GM23338 (cell line): ENCODE data around the gene ZNF496. TPM values are rescaled to one million over a fixed set of nuclear protein-coding genes. Genes with fewer than 3 reads are reported as not detected.
A peak's percentile ranks its signal among the peaks of the same experiment; 100 is the strongest.

Experiments
- ATAC-seq: fragments of 200-7000 bp; cut with Tn5 transposase; 3 replicates; pipeline ENCODE4 v1.9.1; 2020
- DNase-seq: peaks from one replicate; pipeline ENCODE4 v3.0.0-alpha.2; 2015; ENCODE audit warnings: low spot score
- H2AFZ ChIP-seq: fragments of 200-600 bp; sonication (generic); 2 replicates; pipeline ENCODE4 v1.8.0; 2016; ENCODE audit warnings: antibody characterized with exemption, mild to moderate bottlenecking, moderate library complexity
- H3F3A ChIP-seq: fragments of 200-600 bp; sonication (generic); replicated peaks from 2 replicates; pipeline ENCODE4 v1.8.0; 2017; ENCODE audit warnings: antibody characterized with exemption, mixed run types, low read depth
- H3K27ac ChIP-seq: fragments of 200-600 bp; sonication (generic); 2 replicates; pipeline ENCODE4 v1.6.1; 2016; ENCODE audit warnings: low read depth
- H3K27me3 ChIP-seq: fragments of 200-600 bp; sonication (generic); 2 replicates; pipeline ENCODE4 v1.8.0; 2016; ENCODE audit warnings: mild to moderate bottlenecking, mixed run types, moderate library complexity; ENCODE audit not compliant: insufficient read depth
- H3K36me3 ChIP-seq: fragments of 200-600 bp; sonication (generic); 2 replicates; pipeline ENCODE4 v1.8.0; 2016; ENCODE audit warnings: mild to moderate bottlenecking; ENCODE audit not compliant: insufficient read depth
- H3K4me1 ChIP-seq: fragments of 200-600 bp; sonication (generic); 2 replicates; pipeline ENCODE4 v1.8.0; 2016; ENCODE audit warnings: mild to moderate bottlenecking, moderate library complexity; ENCODE audit not compliant: insufficient read depth
- H3K4me2 ChIP-seq: fragments of 200-600 bp; sonication (generic); 2 replicates; pipeline ENCODE4 v1.7.1; 2017; ENCODE audit warnings: mixed run types
- H3K4me3 ChIP-seq: fragments of 200-600 bp; sonication (generic); 2 replicates; pipeline ENCODE4 v1.6.1; 2016; ENCODE audit warnings: mixed run types
- H3K79me2 ChIP-seq: fragments of 200-600 bp; sonication (generic); replicated peaks from 2 replicates; pipeline ENCODE4 v1.8.0; 2017; ENCODE audit warnings: mild to moderate bottlenecking; ENCODE audit not compliant: insufficient read depth
- H3K9me2 ChIP-seq: fragments of 200-600 bp; sonication (generic); 2 replicates; pipeline ENCODE4 v1.8.0; 2017; ENCODE audit not compliant: insufficient read depth
- H4K20me1 ChIP-seq: fragments of 200-600 bp; sonication (generic); replicated peaks from 2 replicates; pipeline ENCODE4 v1.8.0; 2017; ENCODE audit warnings: mild to moderate bottlenecking; ENCODE audit not compliant: insufficient read depth
- H3K27ac Mint-ChIP-seq: 2 replicates; pipeline ENCODE4 v1.8.0; 2020; ENCODE audit warnings: inconsistent platforms, mild to moderate bottlenecking, moderate library complexity, mixed read lengths
- H3K27me3 Mint-ChIP-seq: 3 replicates; pipeline ENCODE4 v1.8.0; 2022; ENCODE audit warnings: low read depth, mild to moderate bottlenecking, moderate library complexity, mixed read lengths, inconsistent platforms; ENCODE audit not compliant: insufficient read depth, poor library complexity
- H3K36me3 Mint-ChIP-seq: 3 replicates; pipeline ENCODE4 v1.8.0; 2021; ENCODE audit warnings: low read depth, mild to moderate bottlenecking, inconsistent platforms, moderate library complexity, mixed read lengths
- H3K4me1 Mint-ChIP-seq: 3 replicates; pipeline ENCODE4 v1.8.0; 2020; ENCODE audit warnings: mild to moderate bottlenecking, inconsistent platforms, mixed read lengths
- H3K4me3 Mint-ChIP-seq: 3 replicates; pipeline ENCODE4 v1.8.0; 2021; ENCODE audit warnings: moderate library complexity, mild to moderate bottlenecking, inconsistent platforms, mixed read lengths
- H3K9me3 Mint-ChIP-seq: 3 replicates; pipeline ENCODE4 v1.8.0; 2020; ENCODE audit warnings: moderate library complexity, mild to moderate bottlenecking, inconsistent platforms, mixed read lengths
- CREB1 ChIP-seq: fragments of 250-450 bp; sonication (Bioruptor Pico); IDR thresholded peaks from 2 replicates; pipeline ENCODE4 v1.5.0; 2020; ENCODE audit warnings: low read depth, mild to moderate bottlenecking, moderate library complexity
- CTCF ChIP-seq, 2 experiments: fragments of 200-600 bp in 1 of 2; sonication (generic) in 1 of 2; conservative IDR thresholded peaks; 2 replicates each; pipeline versions ENCODE4 v1.5.1 to v1.6.1; 2016 to 2017; ENCODE audit warnings: antibody characterized with exemption in 2 of 2, low read depth in 2 of 2, mild to moderate bottlenecking in 2 of 2, moderate library complexity in 1 of 2
- ETS1 ChIP-seq: IDR thresholded peaks from 2 replicates; pipeline ENCODE4 v1.6.1; 2016; ENCODE audit warnings: antibody characterized with exemption
- EZH2 ChIP-seq: fragments of 200-600 bp; sonication (generic); IDR thresholded peaks from one replicate; pipeline ENCODE4 v1.8.0; 2017; ENCODE audit warnings: antibody characterized with exemption, mild to moderate bottlenecking, low read depth; ENCODE audit not compliant: unreplicated experiment
- EZH2phosphoT487 ChIP-seq: fragments of 200-600 bp; sonication (generic); IDR thresholded peaks from one replicate; pipeline ENCODE4 v1.8.1; 2018; ENCODE audit warnings: antibody characterized with exemption; ENCODE audit not compliant: unreplicated experiment
- JUNB ChIP-seq: IDR thresholded peaks from one replicate; pipeline ENCODE4 v1.6.1; 2016; ENCODE audit warnings: antibody characterized with exemption; ENCODE audit not compliant: unreplicated experiment
- NANOG ChIP-seq: IDR thresholded peaks from 2 replicates; pipeline ENCODE4 v1.6.1; 2016; ENCODE audit warnings: antibody characterized with exemption, borderline replicate concordance
- POLR2AphosphoS5 ChIP-seq: IDR thresholded peaks from 2 replicates; pipeline ENCODE4 v1.6.1; 2016; ENCODE audit warnings: antibody characterized with exemption, low read depth
- REST ChIP-seq: IDR thresholded peaks from one replicate; pipeline ENCODE4 v1.6.1; 2018; ENCODE audit warnings: antibody characterized with exemption; ENCODE audit not compliant: unreplicated experiment
- STAT1 ChIP-seq: IDR thresholded peaks from one replicate; pipeline ENCODE4 v1.6.1; 2016; ENCODE audit warnings: antibody characterized with exemption; ENCODE audit not compliant: unreplicated experiment
- ZNF114 ChIP-seq: fragments of 250-450 bp; sonication (Bioruptor Pico); IDR thresholded peaks from 2 replicates; pipeline ENCODE4 v1.5.0; 2020; ENCODE audit warnings: mild to moderate bottlenecking, moderate library complexity
- ZNF331 ChIP-seq: fragments of 250-450 bp; sonication (Bioruptor Pico); IDR thresholded peaks from 2 replicates; pipeline ENCODE4 v1.5.0; 2020; ENCODE audit warnings: low read depth, mild to moderate bottlenecking, moderate library complexity
- polyA plus RNA-seq: library from polyadenylated mRNA; unstranded; fragments of >200 nt; fragmentation: Nextera tagmentation; extraction: Ambion mirVana; gene quantifications from 2 replicates; pipeline ENCODE4 v1.2.1, GENCODE V29; 2016
- total RNA-seq: library from RNA; depleted of rRNA; stranded (reverse); fragments of >200 nt; shearing (Covaris generic); gene quantifications from 2 replicates; pipeline ENCODE4 v1.2.3, GENCODE V29; 2014
- TF ChIP-seq, protein P1 (sequence below): fragments of 250-450 bp; sonication (Bioruptor Pico); IDR thresholded peaks from 2 replicates; pipeline ENCODE4 v1.5.0; 2020; ENCODE audit warnings: mild to moderate bottlenecking, moderate library complexity

Gene ZNF496
- total and polyA plus RNA-seq, 2 experiments from 2014 or later, result 22.0 to 127 TPM

DNA sequence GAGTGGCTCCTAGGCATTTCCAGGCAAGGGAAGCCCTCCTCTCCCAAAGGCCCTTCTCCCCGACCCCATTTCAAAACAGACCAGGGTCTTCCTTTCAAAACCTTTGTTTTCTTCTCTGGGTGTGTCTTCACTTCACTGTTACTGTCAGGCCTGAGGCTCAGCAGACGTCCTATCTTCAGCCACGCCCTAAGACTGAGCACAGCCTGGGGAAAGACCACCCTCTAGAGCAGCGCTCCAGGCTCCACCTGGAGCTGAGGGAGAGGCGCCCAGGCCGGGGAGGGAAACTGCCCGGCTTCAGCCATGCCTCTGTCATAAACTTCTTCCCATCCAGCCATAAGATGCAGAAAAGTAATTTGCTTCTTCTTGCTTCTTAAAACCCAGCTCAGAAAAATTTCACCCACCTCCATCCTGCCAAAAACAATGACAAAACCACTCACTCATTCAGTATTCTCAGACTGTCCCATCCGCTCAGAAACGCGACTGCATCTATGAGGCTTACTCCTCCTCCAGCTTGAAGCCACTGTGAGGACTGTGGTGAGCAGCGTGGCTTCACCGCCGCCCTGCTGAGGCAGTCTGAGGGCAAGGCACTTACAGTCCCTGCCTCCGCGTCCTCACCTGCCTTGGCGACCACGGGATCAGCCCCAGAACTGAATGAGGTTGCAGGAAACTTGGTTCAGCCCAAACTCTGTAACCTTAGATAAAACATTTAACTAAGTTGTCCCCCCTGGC, 39.7 kb downstream of the ZNF496 start:
- TF ChIP-seq, protein P1, sequence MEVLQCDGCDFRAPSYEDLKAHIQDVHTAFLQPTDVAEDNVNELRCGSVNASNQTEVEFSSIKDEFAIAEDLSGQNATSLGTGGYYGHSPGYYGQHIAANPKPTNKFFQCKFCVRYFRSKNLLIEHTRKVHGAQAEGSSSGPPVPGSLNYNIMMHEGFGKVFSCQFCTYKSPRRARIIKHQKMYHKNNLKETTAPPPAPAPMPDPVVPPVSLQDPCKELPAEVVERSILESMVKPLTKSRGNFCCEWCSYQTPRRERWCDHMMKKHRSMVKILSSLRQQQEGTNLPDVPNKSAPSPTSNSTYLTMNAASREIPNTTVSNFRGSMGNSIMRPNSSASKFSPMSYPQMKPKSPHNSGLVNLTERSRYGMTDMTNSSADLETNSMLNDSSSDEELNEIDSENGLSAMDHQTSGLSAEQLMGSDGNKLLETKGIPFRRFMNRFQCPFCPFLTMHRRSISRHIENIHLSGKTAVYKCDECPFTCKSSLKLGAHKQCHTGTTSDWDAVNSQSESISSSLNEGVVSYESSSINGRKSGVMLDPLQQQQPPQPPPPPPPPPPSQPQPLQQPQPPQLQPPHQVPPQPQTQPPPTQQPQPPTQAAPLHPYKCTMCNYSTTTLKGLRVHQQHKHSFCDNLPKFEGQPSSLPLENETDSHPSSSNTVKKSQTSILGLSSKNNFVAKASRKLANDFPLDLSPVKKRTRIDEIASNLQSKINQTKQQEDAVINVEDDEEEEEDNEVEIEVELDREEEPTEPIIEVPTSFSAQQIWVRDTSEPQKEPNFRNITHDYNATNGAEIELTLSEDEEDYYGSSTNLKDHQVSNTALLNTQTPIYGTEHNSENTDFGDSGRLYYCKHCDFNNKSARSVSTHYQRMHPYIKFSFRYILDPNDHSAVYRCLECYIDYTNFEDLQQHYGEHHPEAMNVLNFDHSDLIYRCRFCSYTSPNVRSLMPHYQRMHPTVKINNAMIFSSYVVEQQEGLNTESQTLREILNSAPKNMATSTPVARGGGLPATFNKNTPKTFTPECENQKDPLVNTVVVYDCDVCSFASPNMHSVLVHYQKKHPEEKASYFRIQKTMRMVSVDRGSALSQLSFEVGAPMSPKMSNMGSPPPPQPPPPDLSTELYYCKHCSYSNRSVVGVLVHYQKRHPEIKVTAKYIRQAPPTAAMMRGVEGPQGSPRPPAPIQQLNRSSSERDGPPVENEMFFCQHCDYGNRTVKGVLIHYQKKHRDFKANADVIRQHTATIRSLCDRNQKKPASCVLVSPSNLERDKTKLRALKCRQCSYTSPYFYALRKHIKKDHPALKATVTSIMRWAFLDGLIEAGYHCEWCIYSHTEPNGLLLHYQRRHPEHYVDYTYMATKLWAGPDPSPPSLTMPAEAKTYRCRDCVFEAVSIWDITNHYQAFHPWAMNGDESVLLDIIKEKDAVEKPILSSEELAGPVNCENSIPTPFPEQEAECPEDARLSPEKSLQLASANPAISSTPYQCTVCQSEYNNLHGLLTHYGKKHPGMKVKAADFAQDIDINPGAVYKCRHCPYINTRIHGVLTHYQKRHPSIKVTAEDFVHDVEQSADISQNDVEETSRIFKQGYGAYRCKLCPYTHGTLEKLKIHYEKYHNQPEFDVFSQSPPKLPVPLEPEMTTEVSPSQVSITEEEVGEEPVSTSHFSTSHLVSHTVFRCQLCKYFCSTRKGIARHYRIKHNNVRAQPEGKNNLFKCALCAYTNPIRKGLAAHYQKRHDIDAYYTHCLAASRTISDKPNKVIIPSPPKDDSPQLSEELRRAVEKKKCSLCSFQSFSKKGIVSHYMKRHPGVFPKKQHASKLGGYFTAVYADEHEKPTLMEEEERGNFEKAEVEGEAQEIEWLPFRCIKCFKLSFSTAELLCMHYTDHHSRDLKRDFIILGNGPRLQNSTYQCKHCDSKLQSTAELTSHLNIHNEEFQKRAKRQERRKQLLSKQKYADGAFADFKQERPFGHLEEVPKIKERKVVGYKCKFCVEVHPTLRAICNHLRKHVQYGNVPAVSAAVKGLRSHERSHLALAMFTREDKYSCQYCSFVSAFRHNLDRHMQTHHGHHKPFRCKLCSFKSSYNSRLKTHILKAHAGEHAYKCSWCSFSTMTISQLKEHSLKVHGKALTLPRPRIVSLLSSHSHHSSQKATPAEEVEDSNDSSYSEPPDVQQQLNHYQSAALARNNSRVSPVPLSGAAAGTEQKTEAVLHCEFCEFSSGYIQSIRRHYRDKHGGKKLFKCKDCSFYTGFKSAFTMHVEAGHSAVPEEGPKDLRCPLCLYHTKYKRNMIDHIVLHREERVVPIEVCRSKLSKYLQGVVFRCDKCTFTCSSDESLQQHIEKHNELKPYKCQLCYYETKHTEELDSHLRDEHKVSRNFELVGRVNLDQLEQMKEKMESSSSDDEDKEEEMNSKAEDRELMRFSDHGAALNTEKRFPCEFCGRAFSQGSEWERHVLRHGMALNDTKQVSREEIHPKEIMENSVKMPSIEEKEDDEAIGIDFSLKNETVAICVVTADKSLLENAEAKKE (CRISPR knock-in tag), result no peak
- no peak for TF ChIP-seq NANOG
- TF ChIP-seq ETS1, result no peak
- no peak for TF ChIP-seq CREB1 (CRISPR knock-in tag)
- TF ChIP-seq JUNB, result no peak
- no peak for TF ChIP-seq EZH2
- no peak for TF ChIP-seq CTCF (conservative IDR thresholded peaks at IDR 0.05; ENCODE audit: low read depth in 2 of 2)
- TF ChIP-seq ZNF114 (CRISPR knock-in tag), result no peak
- TF ChIP-seq POLR2AphosphoS5, result no peak
- no peak for TF ChIP-seq STAT1
- no peak for TF ChIP-seq EZH2phosphoT487
- TF ChIP-seq REST, result no peak
- TF ChIP-seq ZNF331 (CRISPR knock-in tag), result no peak
- H3F3A ChIP-seq, result no peaks in the 10 kb centered on the region; the same call in 1 of the 2 replicates
- ATAC-seq, result peak; percentile 38
- Mint-ChIP-seq H3K4me3 (no peak overlapping the region; the same call in 2 of the 3 replicates), H3K27ac (no peak overlapping the region), H3K36me3 (peaks cover 20% of the 10 kb centered on the region), H3K27me3 (peaks cover 12% of the 10 kb centered on the region), H3K9me3 (peaks cover 9% of the 10 kb centered on the region), H3K4me1 (peaks cover 61% of the 10 kb centered on the region)
- H3K4me2 ChIP-seq, result peak overlapping the region; percentile 9; the same call in 1 of the 2 replicates
- H3K27ac ChIP-seq, result no peak overlapping the region
- no peaks in the 10 kb centered on the region for H4K20me1 ChIP-seq
- no peak overlapping the region for H2AFZ ChIP-seq
- H3K27me3 ChIP-seq, result no peaks in the 10 kb centered on the region
- no peaks in the 10 kb centered on the region for H3K36me3 ChIP-seq
- no peaks in the 10 kb centered on the region for H3K79me2 ChIP-seq
- DNase-seq, result no peak
- peaks cover 52% of the 10 kb centered on the region for H3K4me1 ChIP-seq
- H3K9me2 ChIP-seq, result peaks cover 12% of the 10 kb centered on the region; the same call in 1 of the 2 replicates
- no peak overlapping the region for H3K4me3 ChIP-seq
